GM19023 (cell line): Measurements from ENCODE around the gene ITGA1.
A peak's percentile ranks its signal among the peaks of the same experiment; 100 is the strongest.
"Not testable (repeated sequence)": the region's sequence is repeated elsewhere in the genome, so short reads cannot be mapped to it uniquely, and the experiment has no call there.

ENCODE experiments used
- ATAC-seq: cut with Tn5 transposase; IDR thresholded peaks from one replicate; pipeline ENCODE4 v1.9.1; 2021; ENCODE audit warnings: mild to moderate bottlenecking, moderate library complexity; ENCODE audit not compliant: unreplicated experiment

Gene ITGA1

DNA sequence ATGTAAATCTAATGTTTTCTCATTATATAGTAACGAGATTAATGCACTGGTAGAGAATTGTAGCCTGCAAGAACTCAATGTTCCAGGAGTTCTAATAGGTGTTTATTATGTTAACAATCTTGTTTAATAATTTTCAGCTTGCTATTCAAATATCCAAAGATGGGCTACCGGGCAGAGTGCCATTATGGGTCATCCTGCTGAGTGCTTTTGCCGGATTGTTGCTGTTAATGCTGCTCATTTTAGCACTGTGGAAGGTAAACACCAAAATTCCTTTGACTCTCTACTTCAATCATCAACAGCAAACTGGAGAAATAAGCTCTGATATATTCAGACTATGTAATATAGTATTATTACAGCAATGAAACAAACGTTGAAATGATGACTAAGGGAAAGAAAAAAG is 159.5 kb downstream of the ITGA1 start:
- ATAC-seq, result no peak

- no peak for ATAC-seq
These were observed 160.1 kb downstream of the ITGA1 start for GRCh38 chr5:52947851-52948250.

GRCh38 chr5:52948418-52949076 is 160.8 kb downstream of the ITGA1 start:
- ATAC-seq, result peak; percentile 98

- ATAC-seq, result no peak
These were observed 163.0 kb downstream of the ITGA1 start for GRCh38 chr5:52950686-52951085.

DNA sequence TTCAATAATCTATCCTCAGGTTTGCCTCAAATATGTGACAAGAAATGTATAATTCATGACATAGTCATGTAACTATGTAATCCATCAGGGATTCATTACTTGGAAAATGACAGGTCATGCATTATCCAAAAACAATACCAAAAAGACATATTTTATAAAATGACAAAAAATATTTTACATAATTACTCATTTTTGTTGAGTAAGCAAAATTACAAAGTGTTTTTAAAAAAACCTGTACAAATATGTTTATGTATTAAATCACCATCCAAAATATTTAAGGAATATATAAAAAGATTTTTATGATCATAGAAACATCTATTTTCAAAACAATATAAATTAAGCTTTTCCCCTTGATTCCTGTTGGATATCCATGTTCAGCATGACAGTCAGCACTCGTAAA is 164.8 kb downstream of the ITGA1 start:
- ATAC-seq, result no peak

GRCh38 chr5:52956014-52956413 is 168.3 kb downstream of the ITGA1 start:
- no peak for ATAC-seq

DNA sequence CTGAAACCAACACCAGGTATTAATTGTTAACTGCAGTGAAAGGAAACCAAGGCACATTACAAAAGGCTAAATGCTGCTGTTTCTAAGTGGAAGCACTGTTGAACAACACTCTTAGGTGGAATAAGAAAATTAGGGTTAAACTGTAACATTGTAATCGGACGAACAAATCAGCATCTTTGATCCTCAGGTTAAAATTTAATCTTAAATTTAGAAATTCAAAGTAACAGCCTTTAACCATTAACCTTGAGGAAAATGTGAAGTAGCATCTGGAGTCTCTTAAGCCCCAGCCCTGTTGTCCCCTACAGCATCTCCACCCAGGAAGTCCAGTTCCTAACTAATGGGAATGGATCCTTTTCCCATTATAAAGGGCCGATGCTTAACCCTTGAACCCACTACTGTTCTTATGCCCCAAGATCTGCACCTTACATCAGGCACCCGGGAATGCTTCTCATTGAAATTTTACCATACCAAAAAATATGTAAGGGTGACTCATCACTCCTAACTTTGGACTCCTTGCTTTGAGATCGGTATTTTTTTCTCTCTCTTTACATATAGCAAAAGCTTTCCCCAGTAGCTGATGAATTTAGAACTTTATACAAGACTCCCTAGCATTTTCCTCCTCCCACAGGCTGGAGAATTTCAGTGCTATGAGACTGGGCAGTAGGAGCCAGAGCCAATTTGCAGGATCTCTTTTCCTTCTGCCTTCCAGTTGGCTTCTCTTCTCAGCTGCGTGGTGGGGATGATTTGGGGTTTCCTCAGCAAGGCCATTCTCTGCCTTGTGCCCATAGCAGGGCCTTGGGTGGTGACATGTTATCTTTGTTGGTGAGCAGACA is 169.4 kb downstream of the ITGA1 start:
- ATAC-seq, result peak; percentile 40

DNA sequence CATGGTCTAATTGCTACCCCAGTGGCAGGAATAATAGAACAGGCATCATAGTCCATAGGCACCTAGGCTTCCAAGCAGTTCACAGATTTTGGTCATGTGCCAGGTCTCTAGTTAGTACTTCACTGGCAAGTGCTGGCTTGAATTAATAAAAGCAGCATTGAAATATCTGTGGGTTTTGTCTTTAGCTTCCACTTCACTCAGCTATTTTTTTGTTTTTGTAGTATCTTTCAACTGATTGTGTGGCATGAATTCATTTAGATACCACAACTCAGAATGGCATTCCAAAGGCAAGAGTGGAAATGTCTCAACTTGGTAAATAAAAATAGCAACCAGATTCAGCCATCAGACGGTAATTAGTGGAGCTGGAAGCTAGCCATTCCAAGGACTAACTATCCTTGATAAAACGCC is 173.6 kb downstream of the ITGA1 start:
- ATAC-seq, result no peak

DNA sequence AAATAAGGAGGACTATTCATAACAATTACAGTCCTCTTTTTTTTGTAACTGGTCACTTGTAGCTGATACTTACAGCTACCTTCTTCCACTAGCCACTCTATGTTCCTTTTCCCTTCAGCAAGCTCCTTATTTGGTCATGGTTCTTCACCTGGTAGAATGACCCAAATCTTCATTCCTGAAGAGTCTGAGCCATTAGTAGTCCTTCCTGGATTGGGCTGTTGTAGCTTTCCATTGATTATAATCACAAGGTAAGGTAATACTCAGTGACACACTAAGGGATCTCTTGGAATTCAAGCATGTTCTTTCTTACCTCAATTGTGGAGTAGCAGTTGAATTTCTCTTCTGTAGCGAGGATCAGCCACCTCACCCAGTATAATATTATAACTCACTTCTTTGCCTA is 175.9 kb downstream of the ITGA1 start:
- ATAC-seq, result no peak

- ATAC-seq, result no peak
These were observed 176.4 kb downstream of the ITGA1 start for GRCh38 chr5:52964138-52964537.

DNA sequence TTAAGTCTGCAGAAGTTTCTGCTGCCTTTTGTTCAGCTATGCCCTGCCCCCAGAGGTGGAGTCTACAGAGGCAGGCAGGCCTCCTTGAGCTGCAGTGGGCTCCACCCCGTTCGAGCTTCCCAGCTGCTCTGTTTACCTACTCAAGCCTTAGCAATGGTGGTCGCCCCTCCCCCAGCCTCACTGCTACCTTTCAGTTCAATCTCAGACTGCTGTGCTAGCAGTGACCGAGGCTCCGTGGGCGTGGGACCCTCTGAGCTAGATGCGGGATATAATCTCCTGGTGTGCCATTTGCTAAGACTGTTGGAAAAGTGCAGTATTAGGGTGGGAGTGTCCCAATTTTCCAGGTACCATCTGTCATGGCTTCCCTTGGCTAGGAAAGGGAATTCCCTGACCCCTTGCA is 188.4 kb downstream of the ITGA1 start:
- not testable (repeated sequence) for ATAC-seq

- no peak for ATAC-seq
These were observed 189.7 kb downstream of the ITGA1 start for GRCh38 chr5:52977264-52977897.

- no peak for ATAC-seq
These were observed 193.8 kb downstream of the ITGA1 start for GRCh38 chr5:52981507-52981906.

DNA sequence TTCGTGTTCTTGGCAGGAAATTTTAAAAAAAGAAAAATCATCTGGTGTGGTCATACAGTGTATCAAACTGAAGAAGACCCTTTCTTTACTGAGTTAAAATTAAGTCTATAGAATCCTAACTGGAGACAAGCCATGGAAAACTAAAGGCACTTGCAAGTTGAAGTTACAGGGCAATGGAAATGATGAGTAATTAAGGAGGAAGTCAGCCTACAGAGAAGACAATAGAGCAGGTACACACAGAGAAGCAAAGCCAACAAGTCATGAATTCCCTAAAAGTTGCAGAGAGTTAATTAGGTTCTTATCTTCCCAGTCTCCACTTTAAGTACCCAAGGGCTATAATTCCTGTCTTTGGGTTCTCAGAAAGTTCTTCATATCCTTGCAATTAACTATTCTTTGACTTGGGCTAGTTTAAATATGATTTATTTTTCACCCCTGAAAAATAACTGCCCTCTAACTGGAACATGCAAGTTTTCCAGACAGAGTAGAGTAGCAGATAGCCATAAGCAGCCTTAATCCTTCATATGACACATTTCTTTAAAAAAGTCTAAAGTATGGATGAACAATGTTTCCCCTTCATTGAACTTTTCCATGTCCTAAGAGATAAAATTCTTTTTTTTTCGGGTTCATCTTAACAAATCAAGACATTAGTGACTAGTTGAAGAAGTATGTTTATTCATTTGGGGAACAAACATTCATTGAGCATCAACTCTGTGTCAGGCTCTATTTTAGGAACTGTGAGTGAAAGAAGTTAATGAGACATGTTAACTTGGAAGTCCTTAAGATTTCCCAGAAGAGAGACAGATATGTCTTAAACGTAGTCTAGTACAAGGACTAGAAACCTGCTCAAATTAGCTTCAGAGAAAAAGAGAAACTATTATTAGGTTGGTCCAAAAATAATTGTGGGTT is 196.3 kb downstream of the ITGA1 start:
- no peak for ATAC-seq

DNA sequence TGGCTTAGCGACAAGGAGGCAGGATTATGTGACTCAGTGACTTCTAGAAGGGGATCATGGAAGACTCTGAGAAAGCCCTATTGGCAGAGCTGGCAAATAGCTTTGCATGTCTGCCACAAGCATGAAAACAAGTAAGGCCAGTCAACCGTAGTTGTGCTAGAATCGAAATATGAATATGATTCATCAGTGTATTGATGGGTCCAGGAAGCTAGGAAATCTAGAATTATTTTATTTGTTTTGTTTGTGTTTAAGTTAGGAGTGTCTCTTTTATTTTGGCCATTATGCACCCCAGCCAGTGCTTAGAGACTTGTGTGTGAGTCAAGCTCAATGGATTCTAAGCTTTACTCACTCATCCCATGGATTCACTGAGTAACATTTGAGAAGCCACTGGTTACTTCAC is 197.6 kb downstream of the ITGA1 start:
- no peak for ATAC-seq

- no peak for ATAC-seq
These were observed 200.1 kb downstream of the ITGA1 start for GRCh38 chr5:52987711-52988331.

DNA sequence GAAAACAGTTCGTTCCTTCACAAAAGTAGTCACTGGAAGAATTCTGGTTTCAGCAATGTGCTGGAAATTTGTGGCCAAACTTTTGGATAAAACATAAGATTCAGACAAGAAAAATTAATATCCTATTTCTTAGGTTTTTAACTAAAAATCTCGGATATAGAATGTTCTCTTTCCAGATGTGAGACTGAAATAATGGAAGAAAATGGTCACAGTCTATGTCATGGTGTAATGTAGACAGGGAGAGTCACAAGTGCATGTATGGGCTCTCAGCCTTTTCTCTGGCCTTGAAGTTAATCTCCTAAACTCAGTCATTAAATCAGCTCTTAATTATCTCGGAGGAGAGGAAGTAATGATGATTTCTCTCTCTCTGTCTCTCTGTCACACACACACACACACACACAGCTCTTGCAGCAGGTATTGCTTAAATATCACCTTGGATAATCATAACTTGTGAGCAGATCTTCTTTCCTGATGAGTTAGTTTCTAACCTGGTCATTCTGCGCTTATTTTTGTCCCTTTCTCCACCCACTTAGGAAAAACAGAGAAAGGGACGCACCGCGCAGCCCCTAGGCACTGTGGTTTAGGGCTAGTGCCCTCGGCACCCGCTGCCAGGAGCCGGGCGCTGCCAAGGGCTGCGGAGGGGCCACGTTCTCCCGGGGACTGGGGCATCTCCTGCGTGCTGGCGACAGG is 200.8 kb downstream of the ITGA1 start:
- ATAC-seq, result no peak

GRCh38 chr5:52989025-52989780 is 201.5 kb downstream of the ITGA1 start, which contains the start of gene ITGA2:
Gene ITGA2 (plus strand): TSS chr5:52989352. CDS start chr5:52989469, 117 bp downstream.
- peak; percentile 69 for ATAC-seq
